Calu3 (cell line): Measurements from ENCODE around the gene CSRNP3. TPM values are rescaled to one million over a fixed set of nuclear protein-coding genes. Genes with fewer than 3 reads are reported as not detected.

Experiments
- BruUV-seq: library from RNA; stranded (reverse); fragments of 400-500 nt; replicated peaks from 2 replicates; lab custom pipeline; 2021; lab: Mats Ljungman, UMichigan
- CTCF ChIA-PET: fragments of 300-600 bp; sonication (Branson Sonifier 250); formaldehyde crosslinking; loops from one replicate; lab custom pipeline; 2022; ENCODE audit warnings: antibody characterized with exemption; lab: Charles Lee
- DNase-seq: peaks from one replicate; pipeline ENCODE4 v3.0.0; 2022
- H3K27ac Mint-ChIP-seq: one replicate; pipeline ENCODE4 v1.8.0; 2022; ENCODE audit warnings: mixed read lengths; ENCODE audit not compliant: unreplicated experiment
- H3K27me3 Mint-ChIP-seq: one replicate; pipeline ENCODE4 v1.8.0; 2022; ENCODE audit warnings: mixed read lengths; ENCODE audit not compliant: unreplicated experiment
- H3K36me3 Mint-ChIP-seq: one replicate; pipeline ENCODE4 v1.8.0; 2022; ENCODE audit warnings: mild to moderate bottlenecking, moderate library complexity, mixed read lengths; ENCODE audit not compliant: insufficient read depth, unreplicated experiment
- H3K4me1 Mint-ChIP-seq: one replicate; pipeline ENCODE4 v1.8.0; 2022; ENCODE audit warnings: mild to moderate bottlenecking, low read depth, mixed read lengths; ENCODE audit not compliant: unreplicated experiment
- H3K4me3 Mint-ChIP-seq: one replicate; pipeline ENCODE4 v1.8.0; 2022; ENCODE audit warnings: mild to moderate bottlenecking, low read depth, moderate library complexity, mixed read lengths; ENCODE audit not compliant: unreplicated experiment
- H3K9me3 Mint-ChIP-seq: one replicate; pipeline ENCODE4 v1.8.0; 2022; ENCODE audit warnings: low read depth, mixed read lengths; ENCODE audit not compliant: unreplicated experiment
- intact Hi-C: fragments of 100-400 bp; cut with micrococcal nuclease; formaldehyde crosslinking; loops from one replicate; pipeline ENCODE4 v1.10.0; 2022; ENCODE audit not compliant: unreplicated experiment
- total RNA-seq: library from RNA; stranded (reverse); gene quantifications from 2 replicates; pipeline ENCODE4 v1.2.3, GENCODE V29; 2022
- TF ChIP-seq, protein P1 (sequence below): fragments of 200-600 bp; IDR thresholded peaks from one replicate; pipeline ENCODE4 v1.8.0; 2022; ENCODE audit warnings: antibody characterized with exemption; ENCODE audit not compliant: unreplicated experiment

Gene CSRNP3
- total RNA-seq, 1 experiment from 2014 or later: 1.8 TPM

DNA sequence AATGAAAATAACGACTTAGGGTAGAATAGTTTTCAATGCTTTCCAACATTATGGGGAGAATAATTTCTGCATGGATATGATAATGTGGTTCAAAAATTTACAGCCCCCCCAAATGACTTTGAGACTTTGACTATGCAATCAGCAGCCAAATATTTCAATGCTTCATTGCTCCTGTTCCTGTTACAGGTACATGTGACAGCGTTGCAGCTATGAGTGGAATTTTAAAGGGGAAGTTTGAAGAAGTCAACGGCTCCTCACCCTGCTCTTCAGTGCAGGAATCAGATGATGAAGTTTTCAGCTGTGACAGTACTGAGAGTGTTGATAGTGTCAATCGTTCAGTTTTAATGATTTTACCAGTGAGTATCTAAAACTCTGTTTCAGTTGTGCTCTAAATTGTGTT lies 25.1 kb downstream of the CSRNP3 start:
- DNase-seq: no peak
- TF ChIP-seq, protein P1, sequence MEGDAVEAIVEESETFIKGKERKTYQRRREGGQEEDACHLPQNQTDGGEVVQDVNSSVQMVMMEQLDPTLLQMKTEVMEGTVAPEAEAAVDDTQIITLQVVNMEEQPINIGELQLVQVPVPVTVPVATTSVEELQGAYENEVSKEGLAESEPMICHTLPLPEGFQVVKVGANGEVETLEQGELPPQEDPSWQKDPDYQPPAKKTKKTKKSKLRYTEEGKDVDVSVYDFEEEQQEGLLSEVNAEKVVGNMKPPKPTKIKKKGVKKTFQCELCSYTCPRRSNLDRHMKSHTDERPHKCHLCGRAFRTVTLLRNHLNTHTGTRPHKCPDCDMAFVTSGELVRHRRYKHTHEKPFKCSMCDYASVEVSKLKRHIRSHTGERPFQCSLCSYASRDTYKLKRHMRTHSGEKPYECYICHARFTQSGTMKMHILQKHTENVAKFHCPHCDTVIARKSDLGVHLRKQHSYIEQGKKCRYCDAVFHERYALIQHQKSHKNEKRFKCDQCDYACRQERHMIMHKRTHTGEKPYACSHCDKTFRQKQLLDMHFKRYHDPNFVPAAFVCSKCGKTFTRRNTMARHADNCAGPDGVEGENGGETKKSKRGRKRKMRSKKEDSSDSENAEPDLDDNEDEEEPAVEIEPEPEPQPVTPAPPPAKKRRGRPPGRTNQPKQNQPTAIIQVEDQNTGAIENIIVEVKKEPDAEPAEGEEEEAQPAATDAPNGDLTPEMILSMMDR: no peak
- H3K9me3 Mint-ChIP-seq: no peaks in the 10 kb centered on the region
- no peaks in the 10 kb centered on the region for H3K27me3 Mint-ChIP-seq
- no peaks in the 10 kb centered on the region for H3K4me1 Mint-ChIP-seq
- H3K4me3 Mint-ChIP-seq: no peak overlapping the region
- no peaks in the 10 kb centered on the region for H3K36me3 Mint-ChIP-seq
- CTCF ChIA-PET: no interaction called here
- no peak overlapping the region for H3K27ac Mint-ChIP-seq
- intact Hi-C loops: no loop called here
- no TSS peak for BruUV-seq

DNA sequence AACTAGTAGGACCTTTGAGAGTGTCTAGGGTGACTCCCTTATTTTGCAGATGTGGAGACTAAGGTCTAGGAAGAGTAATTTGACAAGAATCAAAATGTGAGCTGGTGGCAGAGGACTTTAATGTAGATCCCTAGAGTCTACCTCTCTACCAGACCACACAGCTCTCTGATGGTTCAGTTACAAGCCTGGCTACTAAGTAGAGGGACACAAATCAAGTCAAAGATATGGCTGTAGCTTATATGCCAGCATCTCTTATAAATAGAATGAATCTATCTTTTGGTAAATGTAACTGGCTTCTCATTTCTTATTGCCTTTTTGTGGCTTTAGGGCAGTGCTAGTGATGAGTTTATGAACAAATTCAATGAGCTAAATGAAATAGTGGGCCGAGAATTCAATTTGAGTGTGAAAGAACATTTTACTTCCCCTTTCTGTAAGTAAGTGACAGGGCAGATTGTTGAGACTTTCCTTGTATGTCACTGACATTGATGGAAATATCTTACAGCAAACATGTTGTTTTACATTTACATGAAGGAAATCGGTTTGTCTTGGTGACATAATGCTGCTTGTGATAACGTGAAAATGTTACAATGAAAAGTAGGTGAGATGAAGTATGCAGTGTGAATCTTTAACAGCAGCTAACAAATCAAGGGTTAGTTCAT lies 28.3 kb downstream of the CSRNP3 start:
- BruUV-seq: no TSS peak
- CTCF ChIA-PET: no interaction called here
- no peak overlapping the region for H3K27ac Mint-ChIP-seq
- TF ChIP-seq, protein P1: no peak
- no peaks in the 10 kb centered on the region for H3K9me3 Mint-ChIP-seq
- intact Hi-C loops: no loop called here
- no peak overlapping the region for H3K4me3 Mint-ChIP-seq
- no peaks in the 10 kb centered on the region for H3K4me1 Mint-ChIP-seq
- no peaks in the 10 kb centered on the region for H3K36me3 Mint-ChIP-seq
- no peak for DNase-seq
- no peaks in the 10 kb centered on the region for H3K27me3 Mint-ChIP-seq

DNA sequence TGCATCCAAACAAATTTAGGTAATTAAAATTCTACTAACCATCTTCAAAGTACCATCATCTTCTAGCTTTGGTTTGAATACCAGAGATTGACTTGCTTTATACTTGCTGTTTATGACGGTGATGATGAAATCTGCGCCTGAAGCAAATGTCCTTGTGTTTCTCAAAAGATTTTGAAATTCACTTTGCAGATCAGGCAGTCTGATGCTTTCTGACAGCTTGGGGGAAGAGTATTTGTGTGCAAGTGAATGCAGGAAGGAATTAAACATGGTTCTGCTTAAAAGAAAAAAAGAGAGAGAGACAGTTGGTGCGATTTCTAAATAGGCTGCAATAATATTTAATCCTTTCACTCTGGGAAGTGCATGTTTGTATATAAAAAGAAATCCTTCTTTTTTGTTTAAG lies 29.6 kb downstream of the CSRNP3 start:
- Mint-ChIP-seq H3K9me3 (no peaks in the 10 kb centered on the region), H3K27me3 (no peaks in the 10 kb centered on the region), H3K4me3 (no peak overlapping the region), H3K27ac (no peak overlapping the region), H3K36me3 (no peaks in the 10 kb centered on the region), H3K4me1 (no peaks in the 10 kb centered on the region)
- TF ChIP-seq, protein P1: no peak
- intact Hi-C loops: no loop called here
- CTCF ChIA-PET: no interaction called here
- DNase-seq: no peak
- no TSS peak for BruUV-seq

DNA sequence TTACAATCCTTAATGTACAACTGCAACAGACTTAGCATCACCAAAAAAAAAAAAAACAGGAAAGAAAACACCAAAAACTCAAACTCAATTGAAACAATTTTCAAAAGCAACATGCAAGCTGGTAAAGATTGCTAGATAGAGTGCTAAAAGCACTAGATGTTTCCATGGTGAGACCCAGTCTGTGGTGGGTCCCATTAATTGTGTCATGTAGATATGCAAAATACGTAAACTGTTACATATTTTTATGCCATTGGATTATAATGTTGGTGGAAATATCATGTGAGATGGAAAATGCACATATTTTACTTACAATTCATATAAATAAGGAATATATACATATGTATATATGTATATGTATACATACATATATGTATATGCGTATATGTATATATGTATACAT lies 30.5 kb downstream of the CSRNP3 start:
- BruUV-seq: no TSS peak
- Mint-ChIP-seq H3K36me3 (no peaks in the 10 kb centered on the region), H3K27me3 (no peaks in the 10 kb centered on the region), H3K4me3 (no peak overlapping the region), H3K27ac (no peak overlapping the region), H3K9me3 (no peaks in the 10 kb centered on the region), H3K4me1 (no peaks in the 10 kb centered on the region)
- CTCF ChIA-PET: no interaction called here
- DNase-seq: no peak
- intact Hi-C loops: no loop called here
- TF ChIP-seq, protein P1: no peak
